Activated naive CD4-positive, alpha-beta T cell treated with anti-CD3 and anti-CD28 coated beads, Interleukin-2, amount 50 U/mL, for 24 hours (primary cell): ENCODE results near the gene VPS37D.
"Not testable (repeated sequence)": the region's sequence is repeated elsewhere in the genome, so short reads cannot be mapped to it uniquely, and the experiment has no call there.

Experiments
- H3K27ac Mint-ChIP-seq: one replicate; pipeline ENCODE4 v1.8.0; 2021; ENCODE audit warnings: mild to moderate bottlenecking, mixed read lengths
- H3K27me3 Mint-ChIP-seq: one replicate; pipeline ENCODE4 v1.8.0; 2021; ENCODE audit warnings: mixed read lengths
- H3K36me3 Mint-ChIP-seq: one replicate; pipeline ENCODE4 v1.8.0; 2021; ENCODE audit warnings: mixed read lengths
- H3K4me1 Mint-ChIP-seq: one replicate; pipeline ENCODE4 v1.8.0; 2021; ENCODE audit warnings: mixed read lengths
- H3K4me3 Mint-ChIP-seq: one replicate; pipeline ENCODE4 v1.8.0; 2021; ENCODE audit warnings: mild to moderate bottlenecking, mixed read lengths
- H3K9me3 Mint-ChIP-seq: one replicate; pipeline ENCODE4 v1.8.0; 2021; ENCODE audit warnings: mixed read lengths

Gene VPS37D

GRCh38 chr7:73663033-73663432 lies 4.6 kb upstream of the VPS37D start:
- no peak overlapping the region for H3K4me3 Mint-ChIP-seq
- no peaks in the 10 kb centered on the region for H3K4me1 Mint-ChIP-seq
- H3K9me3 Mint-ChIP-seq, result no peaks in the 10 kb centered on the region
- no peaks in the 10 kb centered on the region for H3K36me3 Mint-ChIP-seq
- no peak overlapping the region for H3K27ac Mint-ChIP-seq
- peaks cover 16% of the 10 kb centered on the region for H3K27me3 Mint-ChIP-seq

DNA sequence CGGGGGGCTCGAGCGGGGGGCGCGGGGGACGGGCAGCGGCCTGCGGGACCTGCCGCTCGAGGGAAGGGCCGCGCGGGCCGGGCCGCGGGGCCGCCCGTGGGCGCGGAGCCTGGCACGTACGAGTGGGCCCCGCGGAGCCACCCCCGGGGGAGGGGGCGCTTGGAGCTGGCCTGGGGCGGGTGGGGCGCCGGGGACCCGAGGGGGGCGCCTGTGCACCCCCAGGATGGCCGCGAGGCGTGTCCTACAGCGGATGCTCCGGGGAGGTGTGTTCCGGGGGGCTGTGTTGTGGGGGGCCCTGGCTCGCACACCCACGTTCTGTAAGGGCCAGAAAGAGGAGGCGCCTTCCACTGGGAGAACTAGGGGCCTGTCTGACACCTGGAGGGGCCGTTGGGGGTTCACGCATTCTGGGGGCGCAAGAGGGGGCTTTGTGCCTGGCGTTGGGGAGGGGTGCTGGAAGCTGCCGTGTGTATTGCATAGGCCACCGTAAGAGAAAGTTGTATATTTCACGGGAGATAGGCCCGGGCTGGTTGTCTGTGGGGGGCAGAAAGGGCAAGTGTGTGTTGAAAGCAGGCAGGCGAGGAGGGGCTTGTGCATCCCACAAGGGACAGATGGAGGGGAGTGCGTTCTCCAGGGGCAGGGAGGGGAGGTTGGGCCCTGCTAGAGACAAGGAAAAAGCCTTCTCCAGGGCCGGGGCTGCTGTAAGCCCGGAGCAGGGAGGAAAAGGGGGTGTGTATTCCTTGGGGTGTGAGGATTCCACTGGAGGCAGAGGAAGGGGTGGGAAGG lies 663 bp downstream of the VPS37D start:
- no peaks in the 10 kb centered on the region for H3K36me3 Mint-ChIP-seq
- no peaks in the 10 kb centered on the region for H3K9me3 Mint-ChIP-seq
- peak overlapping the region; percentile 69 for H3K4me3 Mint-ChIP-seq
- H3K4me1 Mint-ChIP-seq, result peaks cover 6% of the 10 kb centered on the region
- peak overlapping the region; percentile 4 for H3K27ac Mint-ChIP-seq
- H3K27me3 Mint-ChIP-seq, result peaks cover 11% of the 10 kb centered on the region

- H3K36me3 Mint-ChIP-seq, result no peaks in the 10 kb centered on the region
- H3K9me3 Mint-ChIP-seq, result no peaks in the 10 kb centered on the region
- peak overlapping the region; percentile 69 for H3K4me3 Mint-ChIP-seq
- H3K4me1 Mint-ChIP-seq, result peaks cover 6% of the 10 kb centered on the region
- no peak overlapping the region for H3K27ac Mint-ChIP-seq
- peaks cover 10% of the 10 kb centered on the region for H3K27me3 Mint-ChIP-seq
These were observed 1.2 kb downstream of the VPS37D start for GRCh38 chr7:73668886-73669230.

- Mint-ChIP-seq H3K36me3 (no peaks in the 10 kb centered on the region), H3K4me3 (no peak overlapping the region), H3K27me3 (peaks cover 7% of the 10 kb centered on the region), H3K4me1 (peaks cover 6% of the 10 kb centered on the region), H3K27ac (no peak overlapping the region), H3K9me3 (no peaks in the 10 kb centered on the region)
These were observed 1.7 kb downstream of the VPS37D start for GRCh38 chr7:73669288-73669701.

GRCh38 chr7:73669858-73670385 lies 2.3 kb downstream of the VPS37D start:
- no peaks in the 10 kb centered on the region for H3K36me3 Mint-ChIP-seq
- no peak overlapping the region for H3K27ac Mint-ChIP-seq
- peaks cover 4% of the 10 kb centered on the region for H3K27me3 Mint-ChIP-seq
- H3K4me1 Mint-ChIP-seq, result peaks cover 6% of the 10 kb centered on the region
- no peak overlapping the region for H3K4me3 Mint-ChIP-seq
- H3K9me3 Mint-ChIP-seq, result no peaks in the 10 kb centered on the region

- H3K27ac Mint-ChIP-seq, result no peak overlapping the region
- peaks cover 2% of the 10 kb centered on the region for H3K27me3 Mint-ChIP-seq
- peaks cover 6% of the 10 kb centered on the region for H3K4me1 Mint-ChIP-seq
- H3K9me3 Mint-ChIP-seq, result no peaks in the 10 kb centered on the region
- H3K4me3 Mint-ChIP-seq, result no peak overlapping the region
- no peaks in the 10 kb centered on the region for H3K36me3 Mint-ChIP-seq
These were observed 3.7 kb downstream of the VPS37D start for GRCh38 chr7:73671322-73671661.

- Mint-ChIP-seq H3K9me3 (no peaks in the 10 kb centered on the region), H3K36me3 (no peaks in the 10 kb centered on the region), H3K27me3 (peaks cover 2% of the 10 kb centered on the region), H3K4me1 (peaks cover 6% of the 10 kb centered on the region), H3K4me3 (no peak overlapping the region), H3K27ac (no peak overlapping the region)
These were observed 4.3 kb downstream of the VPS37D start for GRCh38 chr7:73671857-73672445.

GRCh38 chr7:73674468-73675124 lies 7.0 kb downstream of the VPS37D start:
- Mint-ChIP-seq H3K27me3 (no peaks in the 10 kb centered on the region), H3K9me3 (no peaks in the 10 kb centered on the region), H3K4me1 (no peaks in the 10 kb centered on the region), H3K36me3 (peaks cover 12% of the 10 kb centered on the region), H3K27ac (peak overlapping the region; percentile 27), H3K4me3 (no peak overlapping the region)

- Mint-ChIP-seq H3K4me1 (peaks cover 11% of the 10 kb centered on the region), H3K36me3 (peaks cover 14% of the 10 kb centered on the region)
- not testable (repeated sequence) for H3K27me3 Mint-ChIP-seq, H3K4me3 Mint-ChIP-seq, H3K27ac Mint-ChIP-seq, H3K9me3 Mint-ChIP-seq
These were observed 8.4 kb downstream of the VPS37D start for GRCh38 chr7:73676062-73676461.

- Mint-ChIP-seq H3K36me3 (peaks cover 14% of the 10 kb centered on the region), H3K4me3 (no peak overlapping the region), H3K4me1 (peaks cover 29% of the 10 kb centered on the region), H3K9me3 (no peaks in the 10 kb centered on the region), H3K27me3 (no peaks in the 10 kb centered on the region), H3K27ac (no peak overlapping the region)
These were observed 11.2 kb downstream of the VPS37D start for GRCh38 chr7:73678862-73679261.

- H3K4me3 Mint-ChIP-seq, result no peak overlapping the region
- peaks cover 31% of the 10 kb centered on the region for H3K4me1 Mint-ChIP-seq
- H3K27ac Mint-ChIP-seq, result no peak overlapping the region
- no peaks in the 10 kb centered on the region for H3K9me3 Mint-ChIP-seq
- peaks cover 14% of the 10 kb centered on the region for H3K36me3 Mint-ChIP-seq
- H3K27me3 Mint-ChIP-seq, result no peaks in the 10 kb centered on the region
These were observed 12.1 kb downstream of the VPS37D start for GRCh38 chr7:73679709-73680108.

DNA sequence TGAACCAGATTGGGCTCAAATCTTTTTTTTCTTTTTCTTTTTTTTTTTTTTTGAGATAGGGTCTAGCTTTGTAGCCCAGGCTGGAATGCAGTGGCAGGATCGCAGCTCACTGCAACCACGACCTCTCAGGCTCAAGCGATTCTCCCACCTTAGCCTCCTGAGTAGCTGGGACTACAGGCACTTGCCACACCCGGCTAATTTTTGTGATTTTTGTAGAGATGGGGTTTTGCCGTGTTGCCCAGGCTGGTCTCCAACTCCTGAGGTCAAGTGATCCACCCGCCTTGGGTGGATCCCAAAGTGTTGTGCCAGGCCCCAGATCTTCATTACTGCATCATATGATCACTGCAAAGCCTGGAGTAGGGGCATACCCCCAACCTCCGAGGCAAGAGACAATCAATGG lies 12.9 kb downstream of the VPS37D start:
- peaks cover 31% of the 10 kb centered on the region for H3K4me1 Mint-ChIP-seq
- peaks cover 14% of the 10 kb centered on the region for H3K36me3 Mint-ChIP-seq
- H3K4me3 Mint-ChIP-seq, result peak overlapping the region; percentile 100
- H3K9me3 Mint-ChIP-seq, result no peaks in the 10 kb centered on the region
- no peaks in the 10 kb centered on the region for H3K27me3 Mint-ChIP-seq
- H3K27ac Mint-ChIP-seq, result no peak overlapping the region

- Mint-ChIP-seq H3K4me3 (peak overlapping the region; percentile 100), H3K4me1 (peaks cover 32% of the 10 kb centered on the region), H3K27ac (peak overlapping the region; percentile 55), H3K9me3 (no peaks in the 10 kb centered on the region), H3K36me3 (peaks cover 14% of the 10 kb centered on the region), H3K27me3 (no peaks in the 10 kb centered on the region)
These were observed 13.4 kb downstream of the VPS37D start for GRCh38 chr7:73681031-73681430.

DNA sequence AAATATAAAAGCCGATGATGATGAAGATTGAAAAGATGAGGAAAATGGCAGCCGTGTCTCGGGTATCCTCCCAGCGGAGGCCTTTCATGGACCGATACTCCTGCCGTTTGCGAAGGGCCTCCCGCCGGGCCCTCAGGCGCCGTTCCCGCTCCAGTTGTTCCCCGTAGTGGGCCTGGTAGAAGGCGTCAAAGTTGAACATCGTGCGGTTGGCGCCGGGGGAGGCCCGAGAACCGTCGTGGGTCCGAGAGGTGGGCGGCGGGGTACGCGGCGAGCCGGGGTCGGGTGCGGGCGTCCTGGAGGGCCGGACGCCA lies 15.1 kb downstream of the VPS37D start:
- H3K4me3 Mint-ChIP-seq, result peak overlapping the region; percentile 100
- peak overlapping the region; percentile 98 for H3K27ac Mint-ChIP-seq
- peaks cover 14% of the 10 kb centered on the region for H3K36me3 Mint-ChIP-seq
- peaks cover 39% of the 10 kb centered on the region for H3K4me1 Mint-ChIP-seq
- no peaks in the 10 kb centered on the region for H3K27me3 Mint-ChIP-seq
- no peaks in the 10 kb centered on the region for H3K9me3 Mint-ChIP-seq

- Mint-ChIP-seq H3K27ac (peak within 1 kb of the TSS; percentile 98), H3K9me3 (no peaks in the 10 kb centered on the region), H3K27me3 (no peaks in the 10 kb centered on the region), H3K4me1 (peaks cover 40% of the 10 kb centered on the region), H3K36me3 (peaks cover 9% of the 10 kb centered on the region), H3K4me3 (peak within 1 kb of the TSS; percentile 100)
These were observed 15.6 kb downstream of the VPS37D start, which contains the start of the genes BUD23 and DNAJC30 for GRCh38 chr7:73683056-73683787. Gene BUD23 (plus strand): TSS chr7:73683597. CDS start chr7:73683626, 29 bp downstream. Gene DNAJC30 (minus strand): TSS chr7:73683453. CDS start chr7:73683423, 30 bp downstream.
